HG02938 (cell line): ENCODE results near the gene DYSF.

Source experiments
- ATAC-seq: cut with Tn5 transposase; IDR thresholded peaks from one replicate; pipeline ENCODE4 v1.9.1; 2021; ENCODE audit warnings: mild to moderate bottlenecking, moderate library complexity; ENCODE audit not compliant: unreplicated experiment

Gene DYSF

DNA sequence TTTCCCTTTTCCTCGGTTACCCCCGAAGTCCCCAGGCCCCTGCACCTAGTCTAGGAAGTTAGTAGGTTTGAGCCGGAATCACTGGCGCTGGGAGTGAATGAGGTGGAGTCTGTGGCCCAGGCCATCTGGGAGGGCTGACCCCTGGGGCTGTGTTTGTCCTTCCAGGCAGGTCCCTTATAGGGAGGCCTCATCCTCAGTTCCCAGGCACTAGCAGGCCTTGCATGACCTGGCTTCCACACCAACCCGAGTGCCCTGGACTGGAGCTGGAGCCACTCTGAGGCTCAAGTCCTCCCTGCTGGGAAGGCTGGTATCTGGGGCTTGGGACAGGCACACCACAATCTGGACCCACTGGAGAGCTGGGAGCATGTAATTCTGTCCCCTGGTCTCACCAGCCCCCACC is 111.0 kb downstream of the DYSF start:
- no peak for ATAC-seq

DNA sequence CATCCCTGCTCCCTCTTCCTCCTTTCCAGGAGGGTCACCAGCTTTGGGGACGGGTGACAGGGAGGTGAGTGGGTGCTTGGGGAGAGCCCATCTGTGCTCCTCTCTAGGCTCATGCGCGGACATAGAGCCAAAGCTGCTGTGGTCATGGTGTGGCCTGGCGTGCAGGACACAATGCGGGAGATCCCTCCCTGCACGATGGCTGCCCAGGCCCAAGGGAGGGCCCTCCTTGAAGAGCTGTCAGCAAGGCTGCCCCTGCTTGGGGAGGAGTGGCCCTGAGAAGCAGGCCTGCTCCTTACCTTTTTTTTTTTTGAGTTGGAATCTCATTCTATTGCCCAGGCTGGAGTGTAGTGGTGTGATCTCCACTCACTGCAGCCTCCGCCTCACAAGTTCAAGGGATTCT is 111.4 kb downstream of the DYSF start:
- no peak for ATAC-seq

DNA sequence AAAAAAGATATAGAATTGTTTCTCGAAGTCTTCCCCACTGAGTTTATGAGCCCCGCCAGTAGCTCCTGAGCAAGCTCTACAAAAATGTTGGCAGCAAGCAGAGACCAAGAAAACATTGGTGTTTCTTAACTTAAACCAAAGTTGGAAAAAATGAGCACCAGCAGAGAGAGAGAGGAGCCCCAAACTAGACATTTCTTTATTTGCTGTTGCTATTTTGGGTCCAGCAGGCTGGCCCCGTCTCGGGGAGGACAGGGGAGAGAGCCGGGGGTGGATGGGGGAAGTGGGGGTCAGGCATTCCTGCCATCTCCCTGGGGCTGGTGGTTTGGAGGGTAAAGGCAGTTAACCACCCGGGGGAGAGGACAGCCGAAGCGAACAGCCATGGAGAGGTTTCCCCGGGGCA is 113.0 kb downstream of the DYSF start:
- no peak for ATAC-seq

DNA sequence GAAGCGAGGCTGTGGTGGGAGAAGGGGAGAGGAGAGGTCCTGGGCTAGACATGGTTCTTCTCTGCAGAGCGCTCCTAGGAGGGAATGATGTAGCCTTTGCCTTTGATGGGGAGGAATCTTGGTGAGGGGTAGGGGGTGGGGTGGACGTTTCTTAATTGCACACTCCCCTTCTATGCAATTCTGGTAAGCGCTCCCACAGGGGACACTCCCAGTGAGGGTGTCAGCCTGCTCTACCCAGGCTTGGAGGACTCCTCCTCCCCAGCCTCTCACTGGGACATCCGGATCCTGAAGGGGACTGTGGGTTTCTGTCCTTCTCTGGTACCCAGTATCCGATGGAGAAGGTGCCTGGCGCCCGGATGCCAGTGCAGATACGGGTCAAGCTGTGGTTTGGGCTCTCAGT is 114.3 kb downstream of the DYSF start:
- ATAC-seq = no peak

DNA sequence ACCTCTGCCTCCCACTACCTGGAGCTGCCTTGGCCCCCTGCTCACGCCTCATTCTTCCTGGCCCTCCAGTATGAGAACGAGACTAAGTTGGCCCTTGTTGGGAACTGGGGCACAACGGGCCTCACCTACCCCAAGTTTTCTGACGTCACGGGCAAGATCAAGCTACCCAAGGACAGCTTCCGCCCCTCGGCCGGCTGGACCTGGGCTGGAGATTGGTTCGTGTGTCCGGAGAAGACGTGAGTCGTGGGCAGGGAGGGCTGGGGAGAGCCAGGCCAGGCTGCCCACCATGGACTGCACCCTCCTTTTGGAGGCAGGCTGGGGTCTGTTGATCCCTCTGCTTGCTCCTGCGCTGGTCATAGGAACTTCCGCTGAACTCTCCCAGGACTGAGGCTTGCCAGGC is 114.7 kb downstream of the DYSF start:
- ATAC-seq = no peak

DNA sequence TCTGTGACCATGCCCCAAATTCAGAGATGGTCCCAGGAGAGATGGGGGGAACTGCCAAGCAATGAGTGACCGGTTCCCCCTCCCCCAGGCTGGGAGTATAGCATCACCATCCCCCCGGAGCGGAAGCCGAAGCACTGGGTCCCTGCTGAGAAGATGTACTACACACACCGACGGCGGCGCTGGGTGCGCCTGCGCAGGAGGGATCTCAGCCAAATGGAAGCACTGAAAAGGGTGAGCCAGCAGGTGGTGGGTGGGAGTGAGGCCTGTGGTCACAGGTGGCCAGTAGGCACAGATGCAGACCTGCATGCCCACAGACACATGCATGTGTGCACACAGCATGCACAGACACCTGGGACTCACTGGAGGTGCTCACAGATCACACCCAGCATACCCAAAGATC is 117.2 kb downstream of the DYSF start:
- no peak for ATAC-seq

DNA sequence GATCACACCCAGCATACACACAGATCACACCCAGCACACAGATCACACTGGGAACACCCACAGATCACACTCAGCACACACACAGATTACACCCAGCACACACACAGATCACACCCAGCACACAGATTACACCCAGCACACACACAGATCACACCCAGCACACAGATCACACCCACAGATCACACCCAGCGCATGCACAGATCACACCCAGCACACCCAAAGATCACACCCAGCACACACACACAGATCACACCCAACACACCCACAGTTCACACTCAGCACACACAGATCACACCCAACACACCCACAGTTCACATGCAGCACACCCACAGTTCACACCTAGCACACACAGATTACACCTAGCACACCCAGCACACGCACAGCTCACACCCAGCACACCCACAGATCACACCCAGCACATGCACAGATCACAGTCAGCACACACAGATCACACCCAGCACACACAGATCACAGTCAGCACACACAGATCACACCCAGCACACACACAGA is 117.6 kb downstream of the DYSF start:
- ATAC-seq = no peak

DNA sequence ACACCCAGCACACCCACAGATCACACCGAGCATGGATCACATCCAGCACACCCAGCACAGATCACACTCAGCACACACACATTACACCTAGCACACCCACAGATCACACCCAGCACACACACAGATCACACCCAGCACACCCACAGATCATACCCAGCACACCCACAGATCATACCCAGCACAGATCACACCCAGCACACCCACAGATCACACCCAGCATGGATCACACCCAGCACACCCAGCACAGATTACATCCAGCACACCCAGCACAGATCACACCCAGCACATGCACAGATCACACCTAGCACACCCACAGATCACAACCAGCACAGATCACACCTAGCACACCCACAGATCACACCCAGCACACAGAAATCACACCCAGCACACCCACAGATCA is 118.6 kb downstream of the DYSF start:
- ATAC-seq = no peak

DNA sequence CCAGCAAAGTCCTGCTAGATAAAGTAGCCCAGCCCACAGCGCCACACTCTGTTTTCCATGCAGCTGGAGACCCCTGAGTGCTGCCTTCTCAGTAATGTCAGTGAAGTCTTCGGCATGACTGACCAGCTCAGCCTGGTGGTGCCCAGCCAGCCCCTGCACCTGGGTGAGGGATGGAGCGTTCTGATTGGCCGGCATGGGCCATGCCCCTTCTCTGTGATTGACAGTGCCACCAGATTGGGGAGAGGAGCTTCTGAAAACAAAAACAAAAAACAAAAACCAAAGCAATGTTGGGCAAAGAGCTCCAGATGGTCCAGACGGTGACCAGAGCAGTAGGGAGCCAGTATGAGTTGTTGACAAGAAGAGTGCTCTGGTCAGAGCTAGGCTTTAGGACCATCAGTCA is 122.6 kb downstream of the DYSF start:
- ATAC-seq = no peak

DNA sequence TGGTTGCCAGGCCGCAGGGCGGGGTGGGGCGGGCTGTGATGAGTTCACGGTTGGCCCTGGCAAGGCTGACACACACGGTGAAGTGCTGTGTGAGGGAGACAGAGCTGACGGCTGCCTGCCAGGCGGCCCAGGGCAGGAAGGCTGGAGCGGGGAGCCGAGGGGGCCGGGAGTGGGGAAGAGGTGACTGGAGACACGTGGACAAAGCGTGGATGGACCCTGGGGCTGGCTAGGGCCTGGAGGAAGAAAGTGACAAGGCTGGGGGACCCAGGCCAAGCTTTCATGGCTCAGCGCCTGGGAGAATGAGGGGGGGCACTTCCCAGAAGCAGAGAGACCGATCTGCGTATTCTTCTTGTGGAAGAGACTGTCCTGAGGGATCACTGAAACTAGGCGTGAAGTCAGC is 123.2 kb downstream of the DYSF start:
- no peak for ATAC-seq

DNA sequence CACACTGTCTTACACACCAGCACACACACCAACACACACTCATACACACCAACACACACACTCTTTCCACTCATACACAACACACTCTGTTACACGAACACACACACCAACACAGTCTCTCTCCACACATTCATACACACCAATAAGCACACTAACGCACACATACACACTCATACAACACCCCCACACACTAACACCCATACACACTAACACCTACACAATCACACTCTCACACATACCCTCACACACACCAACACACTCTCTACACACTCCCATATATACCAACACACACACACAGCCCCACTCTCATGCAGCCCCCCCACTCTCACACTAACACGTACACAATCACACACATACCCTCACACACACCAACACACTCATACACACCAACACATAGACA is 123.8 kb downstream of the DYSF start:
- ATAC-seq = no peak

DNA sequence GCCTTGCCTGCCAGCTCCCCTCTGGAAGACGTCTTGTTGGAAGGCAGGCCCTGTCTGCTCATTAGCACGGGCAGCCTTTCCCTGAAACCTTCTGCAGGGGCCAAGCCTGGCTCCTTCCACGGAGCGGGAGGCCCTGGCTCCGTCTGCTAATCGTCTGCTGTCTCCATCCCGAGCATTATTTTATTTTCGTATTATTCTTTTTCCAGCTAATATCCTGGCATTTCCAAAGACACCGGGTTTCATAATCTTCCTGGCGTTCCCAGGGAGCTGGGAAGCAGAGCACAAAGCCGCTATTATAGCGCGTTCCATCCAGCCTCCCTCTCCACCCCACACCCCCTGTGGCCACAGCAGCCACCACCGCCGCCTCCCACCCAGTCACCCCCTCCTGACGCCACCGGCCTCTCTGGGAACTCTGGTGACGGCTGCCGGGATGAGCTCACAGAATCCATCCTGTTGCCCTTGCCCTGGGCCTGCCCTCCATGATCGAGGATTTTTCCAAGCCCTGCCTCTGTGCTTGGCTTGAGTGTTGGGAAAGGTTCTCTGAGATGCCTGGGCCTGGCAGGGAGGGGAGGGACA is 125.5 kb downstream of the DYSF start:
- ATAC-seq = no peak

DNA sequence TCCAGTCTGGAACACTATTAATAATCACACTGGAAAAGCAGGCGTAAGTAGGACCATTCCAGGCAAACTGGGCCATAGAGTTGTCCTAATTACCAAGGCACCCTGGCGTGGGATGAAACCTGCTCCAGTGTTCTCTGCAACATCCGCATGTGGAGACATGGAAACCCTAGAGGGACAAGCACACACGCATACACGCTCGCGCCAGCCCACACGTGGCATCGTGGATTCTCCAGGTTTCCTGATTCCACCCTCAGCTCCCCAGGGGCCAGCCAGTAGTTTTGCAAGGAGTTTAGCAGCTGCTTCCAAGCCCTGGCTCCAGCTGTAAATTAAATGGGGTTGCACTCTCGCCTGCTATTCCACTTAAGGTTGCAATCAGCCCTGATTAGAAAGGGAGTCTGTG is 127.7 kb downstream of the DYSF start:
- ATAC-seq = no peak

DNA sequence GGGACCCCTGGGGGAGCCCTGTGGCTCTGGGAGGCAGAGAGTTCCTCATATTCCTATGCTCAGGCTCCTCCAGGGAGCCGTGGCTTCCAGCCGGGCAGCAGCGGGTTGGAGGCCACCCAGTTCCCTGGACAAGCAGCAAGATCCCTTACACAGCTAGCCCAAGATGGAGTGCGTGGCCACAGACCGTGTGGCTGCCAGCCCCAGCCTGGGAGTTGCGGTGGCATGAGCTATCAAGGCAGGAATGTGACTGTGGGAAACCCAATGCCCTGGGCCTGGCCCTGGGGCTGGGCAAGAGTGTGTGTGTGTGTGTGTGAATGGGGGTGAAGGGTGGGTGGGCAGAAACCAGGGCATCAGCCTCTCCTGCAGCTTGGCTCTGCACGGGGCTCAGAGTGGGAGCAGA is 130.5 kb downstream of the DYSF start:
- ATAC-seq = no peak

DNA sequence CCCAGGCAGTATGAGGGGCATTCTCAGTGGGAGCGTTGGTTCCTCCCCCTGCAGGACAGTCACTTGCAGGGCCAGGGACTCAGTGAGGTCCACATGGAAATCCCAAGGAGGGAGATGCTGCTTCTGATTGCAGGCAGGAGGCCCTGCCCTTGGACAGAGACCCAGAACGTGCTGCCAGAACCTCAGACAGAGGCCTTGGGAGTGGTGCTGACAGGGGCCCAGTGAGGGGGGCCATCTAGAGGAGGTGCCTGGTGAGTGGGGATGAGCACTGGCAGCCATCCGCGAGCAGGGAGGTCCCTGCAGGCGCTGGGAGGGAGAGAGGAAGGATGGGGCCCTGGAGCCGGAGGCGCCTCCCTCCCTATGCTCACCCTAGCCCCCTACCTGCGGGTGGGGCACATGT is 133.1 kb downstream of the DYSF start:
- ATAC-seq = no peak

DNA sequence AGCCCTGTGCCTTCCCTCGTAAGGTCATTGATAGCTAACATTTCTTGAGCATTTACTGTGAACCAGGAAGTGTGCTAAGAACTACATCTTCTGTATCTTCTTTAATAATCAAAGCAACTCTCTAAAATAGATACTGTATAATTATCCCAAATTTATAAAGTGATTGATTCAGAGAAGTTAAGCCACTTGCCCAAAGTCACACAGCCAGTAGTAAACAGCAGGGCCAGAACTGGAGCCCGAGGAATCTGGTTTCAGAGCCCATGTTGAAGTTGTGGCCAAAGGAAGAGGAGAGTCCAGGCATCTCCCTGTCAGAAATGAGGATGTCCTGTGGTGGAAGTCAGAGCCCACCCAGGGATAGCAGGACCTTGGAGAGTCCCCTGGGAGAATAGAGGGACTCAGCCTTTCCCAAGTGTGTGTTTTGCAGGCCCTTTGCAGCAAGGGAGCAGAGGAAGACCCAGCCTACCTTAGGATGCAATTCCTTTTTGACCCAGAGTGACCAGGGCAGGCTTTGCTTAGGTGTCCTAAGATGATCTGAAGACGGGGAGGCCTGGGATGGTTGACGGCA is 134.2 kb downstream of the DYSF start:
- ATAC-seq = no peak

DNA sequence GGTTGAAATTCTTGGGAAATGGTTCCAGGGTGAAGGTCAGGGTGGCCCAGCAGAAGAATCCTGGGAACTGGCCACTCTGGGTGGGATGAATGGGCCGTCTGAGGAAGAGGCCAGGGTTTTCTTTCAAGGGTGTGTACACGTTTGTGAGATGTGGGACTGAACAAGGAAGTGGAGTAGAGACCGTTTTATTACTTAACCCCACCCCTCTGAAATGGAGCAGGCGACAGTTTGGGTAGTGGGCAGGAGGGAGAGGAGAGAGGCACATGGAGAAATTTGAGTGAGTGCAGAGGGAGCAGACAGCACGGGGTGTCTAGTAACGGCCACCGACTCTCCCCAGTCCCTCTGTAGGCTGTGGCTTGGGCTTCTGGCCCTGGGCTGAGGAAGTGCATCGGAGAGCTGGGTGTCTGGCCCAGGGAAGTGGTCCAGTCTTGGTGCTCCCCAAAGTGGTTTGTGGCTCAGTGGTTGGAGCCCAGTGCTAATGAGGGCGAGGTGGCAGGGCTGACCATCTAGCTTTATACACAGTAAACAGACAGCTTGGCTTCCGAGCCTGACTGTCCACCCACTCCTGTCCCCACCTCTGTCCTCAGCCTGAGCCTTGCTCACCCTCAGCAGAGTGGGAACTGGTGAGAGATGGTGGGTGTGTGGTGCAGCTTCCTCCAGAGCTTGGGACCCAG is 135.3 kb downstream of the DYSF start:
- ATAC-seq = no peak

DNA sequence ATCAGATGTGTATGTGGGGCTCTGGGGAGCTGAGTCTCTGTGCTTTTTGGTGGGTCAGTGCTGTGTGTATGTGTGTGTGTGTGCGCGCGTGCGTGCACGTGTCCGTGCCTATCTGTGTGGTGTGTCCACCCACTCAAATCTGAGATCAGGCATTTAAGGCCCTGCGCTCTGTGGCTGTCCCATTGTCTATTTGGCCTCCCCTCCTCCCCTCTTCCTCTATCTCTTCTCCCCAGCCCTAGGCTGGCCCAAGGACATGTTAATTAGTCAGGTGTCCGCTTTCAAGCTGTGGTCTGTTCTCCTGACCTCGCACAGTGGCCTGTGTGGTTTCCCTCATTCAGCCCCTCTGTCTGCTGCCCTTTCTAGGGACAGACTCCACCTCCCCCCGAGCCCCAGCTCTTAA is 136.4 kb downstream of the DYSF start:
- no peak for ATAC-seq

DNA sequence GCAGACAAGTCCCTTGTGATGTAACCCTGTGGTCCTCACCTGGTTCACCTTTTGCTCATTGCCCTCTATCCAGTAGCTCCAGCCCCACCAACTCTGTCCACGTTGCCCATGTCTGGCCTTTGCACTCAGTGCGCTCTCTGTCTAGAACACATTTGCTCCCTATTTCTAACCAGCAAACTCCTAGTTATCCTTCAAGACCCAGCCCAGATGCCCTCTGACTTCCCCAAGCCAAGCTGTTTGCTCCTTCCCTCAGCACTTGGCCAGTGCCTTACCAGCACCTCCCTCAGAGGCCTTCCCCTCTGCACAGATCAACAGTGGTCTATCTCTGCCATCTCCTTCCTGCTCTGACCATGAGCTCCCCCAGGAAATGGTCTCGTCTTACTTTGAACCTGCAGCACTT is 137.7 kb downstream of the DYSF start:
- no peak for ATAC-seq

DNA sequence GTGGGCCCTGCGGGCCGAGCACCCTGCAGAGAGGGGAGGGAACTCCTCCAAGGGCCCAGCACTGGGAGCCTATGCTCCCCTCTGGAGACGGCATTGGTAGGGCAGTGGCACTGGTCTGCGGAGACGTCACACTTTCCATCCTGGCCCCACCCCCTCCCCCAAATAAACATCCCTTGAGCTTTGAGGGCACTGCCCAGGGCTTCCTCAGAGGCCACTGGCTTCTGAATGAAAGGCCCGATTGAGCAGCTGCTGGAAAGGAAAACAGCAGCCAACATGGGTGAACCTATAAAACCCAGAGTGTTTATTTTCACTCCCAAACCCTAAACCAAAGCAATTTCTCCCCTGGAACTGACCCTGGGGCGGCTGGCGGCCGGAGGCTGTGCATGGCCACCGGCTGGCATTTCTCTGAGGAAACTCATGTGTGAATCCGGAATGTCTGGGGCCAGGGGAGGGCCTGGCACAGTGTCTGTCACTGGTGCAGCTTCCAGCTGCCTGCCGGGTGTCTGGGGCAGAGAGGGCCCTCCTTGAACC is 138.9 kb downstream of the DYSF start:
- no peak for ATAC-seq

DNA sequence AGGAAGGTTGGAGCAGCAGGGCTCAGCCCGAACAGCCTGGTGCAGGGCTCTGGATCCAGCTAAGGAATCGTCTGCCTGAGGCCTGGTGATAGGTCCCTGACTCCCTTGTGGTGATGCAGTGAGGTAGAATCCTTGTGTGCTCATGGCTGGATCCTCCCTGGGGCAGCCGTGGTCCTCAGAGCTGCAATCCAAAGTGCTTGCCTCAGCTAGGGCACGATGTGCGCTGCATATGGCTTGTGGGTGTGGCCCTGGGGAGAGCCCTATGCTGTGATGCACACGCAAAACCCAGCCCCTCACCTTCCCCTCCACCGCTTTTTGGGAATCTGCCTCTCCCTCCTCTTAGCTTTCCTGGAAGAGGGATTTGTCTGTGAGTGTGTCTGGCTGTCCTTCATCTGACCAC is 142.2 kb downstream of the DYSF start:
- ATAC-seq = no peak

DNA sequence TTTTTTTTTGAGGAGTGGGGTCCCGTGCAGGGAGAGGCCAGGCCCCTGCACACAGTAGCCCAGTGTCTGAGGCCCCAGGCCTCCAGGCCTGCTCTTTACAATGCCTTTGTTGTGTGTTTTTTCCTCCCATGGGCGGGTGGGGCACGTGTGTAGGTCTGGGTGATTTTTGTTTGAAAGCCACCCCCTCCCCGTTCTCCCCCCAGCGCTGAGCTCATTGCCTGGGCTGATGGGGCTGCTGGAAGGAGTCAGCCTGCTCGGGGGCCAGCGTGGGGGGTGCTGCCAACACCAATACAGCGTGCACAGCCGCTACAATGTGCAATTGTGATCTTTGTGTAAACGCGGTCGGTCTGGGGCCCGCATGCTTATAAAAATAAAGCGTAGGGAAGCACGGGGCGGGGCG is 142.7 kb downstream of the DYSF start:
- ATAC-seq = no peak
